ENCODE measurements around the gene ANKLE1.
A peak's percentile ranks its signal among the peaks of the same experiment; 100 is the strongest.

ANKLE1 gene, protein sequence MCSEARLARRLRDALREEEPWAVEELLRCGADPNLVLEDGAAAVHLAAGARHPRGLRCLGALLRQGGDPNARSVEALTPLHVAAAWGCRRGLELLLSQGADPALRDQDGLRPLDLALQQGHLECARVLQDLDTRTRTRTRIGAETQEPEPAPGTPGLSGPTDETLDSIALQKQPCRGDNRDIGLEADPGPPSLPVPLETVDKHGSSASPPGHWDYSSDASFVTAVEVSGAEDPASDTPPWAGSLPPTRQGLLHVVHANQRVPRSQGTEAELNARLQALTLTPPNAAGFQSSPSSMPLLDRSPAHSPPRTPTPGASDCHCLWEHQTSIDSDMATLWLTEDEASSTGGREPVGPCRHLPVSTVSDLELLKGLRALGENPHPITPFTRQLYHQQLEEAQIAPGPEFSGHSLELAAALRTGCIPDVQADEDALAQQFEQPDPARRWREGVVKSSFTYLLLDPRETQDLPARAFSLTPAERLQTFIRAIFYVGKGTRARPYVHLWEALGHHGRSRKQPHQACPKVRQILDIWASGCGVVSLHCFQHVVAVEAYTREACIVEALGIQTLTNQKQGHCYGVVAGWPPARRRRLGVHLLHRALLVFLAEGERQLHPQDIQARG
- total RNA-seq = 2.9 to 36.7 (median 8.7) reads per million in 3 experiments

DNA sequence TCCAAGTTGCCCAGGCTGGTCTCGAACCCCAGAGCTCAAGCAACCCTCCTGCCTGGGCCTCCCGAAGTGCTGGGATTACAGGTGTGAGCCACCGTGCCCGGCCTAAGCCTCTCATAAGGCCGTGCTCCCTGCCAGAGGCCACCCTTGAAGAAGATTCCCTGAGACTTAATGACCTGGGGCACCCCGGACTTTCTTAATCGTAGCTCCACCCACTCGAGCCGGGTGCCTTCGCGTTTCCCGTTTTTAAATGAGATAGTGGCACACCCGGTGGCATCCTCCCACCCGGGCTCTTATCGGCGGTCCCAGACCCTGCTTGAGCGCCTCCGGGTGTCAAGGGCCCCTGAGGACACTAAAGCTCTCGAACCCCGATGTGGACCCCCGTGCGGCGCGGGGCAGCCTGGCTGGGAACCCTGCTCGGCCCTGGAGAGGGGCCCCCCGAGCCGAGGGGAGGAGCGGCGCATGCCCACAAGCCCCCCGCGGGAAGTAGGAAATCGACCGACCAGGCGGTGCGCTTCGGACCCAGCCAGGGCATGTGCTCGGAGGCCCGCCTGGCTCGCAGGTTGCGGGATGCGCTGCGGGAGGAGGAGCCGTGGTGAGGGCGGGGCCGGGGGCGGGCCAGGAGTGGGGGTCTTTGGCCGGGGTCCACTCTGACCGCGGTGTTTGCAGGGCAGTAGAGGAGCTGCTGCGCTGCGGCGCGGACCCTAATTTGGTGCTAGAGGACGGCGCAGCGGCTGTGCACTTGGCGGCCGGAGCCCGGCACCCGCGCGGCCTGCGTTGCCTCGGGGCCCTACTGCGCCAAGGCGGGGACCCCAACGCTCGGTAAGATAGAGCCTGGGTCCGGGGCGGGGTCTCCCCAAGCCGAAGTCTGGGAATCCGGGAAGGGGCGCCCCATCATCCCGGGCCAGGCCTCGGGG, at the start of gene ANKLE1:
Gene ANKLE1 (plus strand): TSS at position 511 of the 914 bp plus-strand sequence. CDS start 20 bp downstream, at position 531.
- no peak for DNase-seq

DNA sequence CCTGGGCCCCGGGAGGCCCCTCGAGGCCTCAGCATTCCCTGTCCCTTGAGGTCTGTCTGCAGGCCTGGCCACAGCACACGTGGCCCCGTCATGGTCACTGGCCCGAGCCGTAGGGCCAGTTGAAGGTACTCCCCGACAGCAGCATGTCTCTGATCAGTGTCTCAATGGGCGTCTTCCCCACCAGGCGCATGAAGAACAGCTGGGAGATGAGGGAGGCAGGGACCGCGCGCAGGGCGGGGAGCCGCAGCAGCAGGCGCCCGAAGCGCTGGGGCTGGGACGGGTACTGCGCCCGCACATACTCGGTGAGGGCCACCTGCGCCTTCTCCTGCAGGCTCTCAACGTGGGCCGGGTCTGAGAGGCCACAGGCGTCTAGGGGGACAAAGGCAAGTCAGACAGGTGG, 49.4 kb upstream of the ANKLE1 start:
- no peak for DNase-seq

DNA sequence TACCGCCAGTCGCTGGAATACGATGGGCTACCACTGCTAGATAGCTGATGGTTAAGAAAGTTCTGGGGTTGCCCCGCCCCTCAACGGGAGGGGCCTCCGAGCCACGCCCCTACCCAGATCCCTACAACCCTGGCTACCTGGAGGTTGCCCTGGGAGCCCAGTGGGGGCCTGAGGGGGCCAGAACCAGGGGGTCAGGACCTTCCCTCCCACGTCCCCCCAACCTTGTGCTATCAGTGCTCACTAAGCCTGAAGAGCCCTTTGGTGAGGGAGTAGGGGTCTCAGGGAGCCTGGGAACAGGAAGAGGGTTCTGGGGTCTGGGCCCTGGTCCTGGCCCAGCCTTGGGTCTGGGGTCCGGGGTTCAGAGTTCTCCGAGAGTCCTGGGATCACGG, 46.8 kb upstream of the ANKLE1 start:
- DNase-seq = peak; percentile 34

DNA sequence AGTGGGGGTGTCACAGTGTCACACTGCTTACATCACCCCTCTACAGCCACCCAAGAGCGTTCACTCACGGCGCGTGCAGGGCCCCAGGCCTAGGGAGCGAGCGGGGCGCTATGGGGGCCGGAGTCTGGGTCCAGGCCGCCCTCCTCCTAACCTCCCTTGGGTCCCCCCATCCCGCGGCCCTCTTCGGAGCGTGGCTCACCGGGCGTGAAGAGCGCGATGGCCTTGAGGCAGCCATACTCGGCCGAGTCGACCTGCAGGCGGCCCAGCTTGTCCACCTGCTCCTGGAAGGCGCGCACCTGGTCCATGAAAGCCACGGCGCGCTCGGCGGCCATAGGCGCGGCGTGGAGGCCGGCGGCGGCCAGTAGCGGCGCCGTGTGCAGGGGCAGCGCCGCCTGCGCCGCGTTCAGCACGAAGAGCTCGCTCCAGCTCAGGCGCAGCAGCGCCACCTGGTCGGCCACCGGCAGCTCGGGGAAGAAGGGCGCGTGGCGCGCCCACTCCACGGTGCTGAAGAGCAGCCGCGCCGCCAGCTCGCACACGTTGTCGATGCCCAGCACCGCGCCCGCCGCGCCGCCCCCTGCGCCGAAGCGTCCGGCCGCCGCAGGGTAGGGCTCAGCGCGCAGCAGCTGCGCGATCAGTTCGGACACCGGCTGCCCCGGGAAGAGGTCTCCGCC, 46.3 kb upstream of the ANKLE1 start:
- DNase-seq = peak; percentile 70

DNA sequence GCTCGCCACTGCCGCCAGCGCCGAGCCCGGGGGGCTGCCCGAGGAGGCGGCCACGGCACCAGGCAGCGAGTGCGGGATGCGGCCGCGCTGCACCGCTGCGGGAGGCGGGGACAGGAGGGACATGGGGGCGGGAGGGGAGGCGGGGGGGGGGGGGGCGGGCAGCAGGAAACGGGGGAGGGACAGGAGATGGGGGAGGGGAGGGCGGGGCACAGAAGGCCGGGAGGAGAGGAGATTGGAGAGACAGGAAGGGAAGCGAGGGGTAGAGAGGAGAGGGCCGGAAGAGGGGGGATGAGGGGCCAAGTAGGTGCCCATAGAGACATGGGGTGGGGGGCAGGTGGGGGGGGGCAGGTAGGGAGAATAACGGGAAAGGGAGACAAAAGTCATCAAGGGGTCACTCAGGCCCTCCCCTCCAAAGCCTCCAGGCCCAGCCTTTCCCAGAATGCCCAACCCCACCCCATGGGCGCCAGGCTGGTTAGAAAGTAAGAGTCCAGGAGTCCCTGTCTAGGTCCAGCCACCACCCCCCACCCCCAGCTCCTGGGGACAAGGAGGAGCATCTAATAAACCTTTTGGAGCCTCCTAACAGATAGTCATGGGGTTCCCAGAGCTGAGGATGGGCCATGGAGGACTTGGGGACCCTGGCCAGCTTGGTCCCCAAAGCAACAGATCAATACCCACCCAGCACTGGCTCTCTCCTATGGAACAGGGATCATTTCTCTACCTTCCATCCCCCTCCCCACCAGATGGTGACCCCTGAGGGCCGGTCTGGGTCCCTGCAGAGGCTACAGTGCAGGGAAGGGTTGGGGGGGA, 45.5 kb upstream of the ANKLE1 start:
- no peak for DNase-seq

DNA sequence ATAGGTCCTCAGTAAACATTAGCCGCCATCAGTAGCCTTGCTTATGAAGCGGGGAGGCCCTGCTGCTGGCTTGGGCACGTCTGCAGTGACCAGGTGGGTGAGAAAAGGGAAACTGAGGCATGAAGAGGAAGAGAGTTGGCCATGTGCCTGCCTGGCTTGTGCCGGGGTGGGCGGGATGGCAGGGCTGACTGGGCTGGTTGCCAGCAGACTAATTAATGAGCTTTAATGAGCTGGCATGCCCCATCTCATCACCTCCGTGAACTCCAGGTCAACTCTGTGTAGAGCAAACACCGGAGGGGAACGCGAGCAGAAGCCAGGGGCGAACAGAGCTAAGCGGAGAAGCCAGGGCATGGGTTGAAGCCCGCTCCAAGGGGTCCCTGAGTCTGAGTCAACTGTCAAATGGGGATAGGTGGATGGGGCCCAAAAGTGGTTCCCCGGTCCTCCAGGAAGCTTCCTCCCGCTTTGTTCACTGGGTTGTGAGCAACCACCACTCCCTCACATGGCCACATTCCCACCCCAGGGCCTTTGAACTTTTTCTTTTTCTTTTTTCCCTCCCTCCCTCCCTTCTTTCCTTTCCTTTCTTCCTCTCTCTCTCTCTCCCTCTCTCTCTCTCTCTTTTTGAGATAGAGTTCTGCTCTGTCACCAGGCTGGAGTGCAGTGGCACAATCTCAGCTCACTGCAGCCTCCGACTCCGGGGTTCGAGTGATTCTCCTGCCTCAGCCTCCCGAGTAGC, 44.7 kb upstream of the ANKLE1 start:
- no peak for DNase-seq

DNA sequence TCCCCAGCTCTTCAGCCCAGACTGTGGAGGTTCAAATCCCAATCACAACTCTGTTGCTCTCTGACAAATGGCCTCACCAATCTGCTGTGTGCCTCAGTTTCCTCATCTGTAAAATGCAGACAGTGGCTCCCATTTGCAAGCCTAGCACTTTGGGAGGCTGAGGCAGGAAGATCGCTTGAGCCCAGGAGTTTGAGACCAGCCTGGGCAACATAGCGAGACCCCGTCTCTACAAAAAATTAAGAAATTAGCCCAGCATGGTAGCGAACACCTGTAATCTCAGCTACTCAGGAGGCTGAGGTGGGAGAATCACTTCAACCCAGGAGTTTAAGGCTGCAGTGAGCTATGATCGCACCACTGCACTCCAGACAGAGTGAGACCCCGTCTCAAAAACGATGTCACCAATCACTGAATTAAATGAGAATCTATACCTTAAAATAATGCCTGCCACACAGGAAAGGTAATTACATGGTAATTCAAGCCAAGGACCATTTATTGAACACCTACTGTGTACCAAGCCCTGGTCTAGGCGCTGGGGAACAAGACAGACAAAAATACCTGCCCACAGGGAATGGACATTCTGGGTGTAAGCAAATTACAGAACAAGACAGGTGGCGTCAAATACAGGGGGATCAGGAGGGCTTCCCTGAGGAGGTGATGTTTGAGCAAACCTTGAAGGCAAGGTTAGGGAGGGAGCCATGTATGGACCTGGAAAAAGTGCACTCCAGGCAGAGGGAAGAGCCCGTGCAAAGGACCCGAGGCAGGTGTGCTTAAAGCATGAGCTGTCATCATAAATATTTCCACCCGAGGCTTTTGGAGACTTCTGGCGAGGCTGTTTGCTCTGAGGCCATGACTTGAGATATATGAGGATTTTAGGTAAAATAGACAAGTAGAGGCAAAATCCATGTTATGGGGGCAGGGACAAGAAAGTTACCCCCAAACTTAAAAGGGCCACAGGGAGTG, 43.7 kb upstream of the ANKLE1 start:
- no peak for DNase-seq

DNA sequence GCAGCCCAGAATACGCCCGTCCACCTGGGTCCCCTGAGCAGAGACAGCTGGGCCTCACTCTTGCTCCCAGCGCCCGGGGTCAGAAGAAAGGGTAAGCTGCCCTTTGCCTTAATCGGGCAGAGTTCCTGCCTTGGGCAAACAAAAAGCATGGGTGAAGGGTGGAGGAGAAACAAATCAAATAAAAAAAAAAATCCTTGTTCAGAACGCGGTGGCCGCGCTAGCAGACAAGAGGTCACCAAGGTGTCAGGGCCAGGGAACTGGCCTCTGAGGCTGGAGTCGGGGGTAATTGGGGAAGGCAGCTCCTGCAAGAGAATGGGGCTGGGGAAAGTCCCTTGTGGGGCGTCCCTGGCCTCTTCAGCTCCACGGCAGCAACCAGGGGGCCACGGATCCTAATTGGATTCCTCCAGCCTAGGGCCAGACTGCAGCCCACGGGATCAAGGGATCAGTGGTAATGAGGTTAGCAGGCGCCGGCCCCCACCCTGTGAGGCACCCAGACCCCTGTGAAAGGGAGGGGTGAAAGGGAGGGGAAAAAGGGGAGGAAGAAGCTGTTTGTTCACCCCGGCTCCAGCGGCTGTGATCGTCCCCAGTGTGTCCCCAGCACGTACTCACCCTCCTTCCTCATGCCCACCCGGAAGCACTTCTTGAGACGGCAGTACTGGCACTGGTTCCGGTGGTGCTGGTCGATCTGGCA, 41.5 kb upstream of the ANKLE1 start:
- no peak for DNase-seq

DNA sequence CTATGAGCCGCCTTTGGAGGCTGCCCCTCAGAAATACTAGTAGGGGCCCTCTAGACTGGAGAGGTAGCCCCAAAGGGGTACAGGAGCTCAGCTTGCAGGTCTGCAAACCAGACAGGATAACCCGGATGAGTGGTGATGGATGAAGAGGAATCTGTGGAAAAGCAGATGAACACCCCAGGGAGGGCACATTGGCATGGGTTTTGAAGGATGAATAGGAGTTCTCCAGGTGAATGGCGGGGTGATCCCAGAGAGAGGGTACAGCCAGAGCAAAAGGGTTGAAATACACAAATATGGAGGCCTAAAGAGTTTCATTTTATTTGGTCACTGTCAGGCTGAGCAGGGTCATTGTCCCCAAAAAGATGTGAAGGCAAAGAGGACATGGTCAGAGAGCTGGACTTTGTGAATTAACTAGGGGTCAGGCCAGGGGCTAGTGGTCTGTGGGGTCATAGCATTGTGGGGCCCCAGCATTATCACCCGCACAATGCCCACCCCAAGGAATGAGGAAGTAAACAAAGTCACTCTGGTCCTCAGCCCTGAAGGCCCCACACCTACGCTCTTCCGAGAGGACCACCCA, 40.8 kb upstream of the ANKLE1 start:
- DNase-seq = no peak

DNA sequence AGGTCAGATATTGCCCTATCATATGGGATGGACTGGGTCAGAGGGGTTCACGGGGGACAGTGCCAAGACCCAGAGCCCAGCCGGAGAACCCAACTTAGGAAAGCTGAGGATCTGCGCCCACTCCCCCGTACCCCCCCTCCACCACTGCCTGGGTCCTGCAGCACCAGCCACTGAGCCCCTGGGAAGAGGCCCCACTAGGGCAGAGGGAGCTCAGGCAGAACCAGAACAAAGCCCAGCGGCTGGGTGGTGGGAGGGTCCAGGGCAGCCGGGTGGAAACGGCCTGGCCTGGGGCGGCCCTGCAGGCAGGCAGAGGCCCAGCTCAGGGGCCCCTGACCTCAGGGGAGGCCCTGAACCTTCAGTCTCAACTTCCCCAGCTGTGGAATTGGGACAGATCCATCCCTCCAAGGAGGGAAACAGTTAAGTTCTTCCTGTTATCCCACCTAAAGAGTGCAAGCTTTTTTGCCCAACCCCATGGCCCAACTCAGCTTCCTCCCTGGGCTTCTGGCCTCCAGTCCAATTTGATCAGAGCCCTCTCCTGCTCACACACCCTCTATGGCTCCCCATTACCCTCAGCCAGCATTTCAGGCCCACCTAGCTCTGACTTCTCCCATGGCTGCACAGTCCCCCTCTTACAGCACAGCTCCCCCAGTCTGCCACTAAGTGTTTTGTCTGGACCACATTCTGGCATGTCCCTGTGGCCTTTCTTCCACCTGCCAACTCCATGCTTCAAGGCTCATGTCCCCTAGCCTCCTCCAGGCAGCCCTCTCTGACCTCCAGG, 39.1 kb upstream of the ANKLE1 start:
- DNase-seq = no peak

DNA sequence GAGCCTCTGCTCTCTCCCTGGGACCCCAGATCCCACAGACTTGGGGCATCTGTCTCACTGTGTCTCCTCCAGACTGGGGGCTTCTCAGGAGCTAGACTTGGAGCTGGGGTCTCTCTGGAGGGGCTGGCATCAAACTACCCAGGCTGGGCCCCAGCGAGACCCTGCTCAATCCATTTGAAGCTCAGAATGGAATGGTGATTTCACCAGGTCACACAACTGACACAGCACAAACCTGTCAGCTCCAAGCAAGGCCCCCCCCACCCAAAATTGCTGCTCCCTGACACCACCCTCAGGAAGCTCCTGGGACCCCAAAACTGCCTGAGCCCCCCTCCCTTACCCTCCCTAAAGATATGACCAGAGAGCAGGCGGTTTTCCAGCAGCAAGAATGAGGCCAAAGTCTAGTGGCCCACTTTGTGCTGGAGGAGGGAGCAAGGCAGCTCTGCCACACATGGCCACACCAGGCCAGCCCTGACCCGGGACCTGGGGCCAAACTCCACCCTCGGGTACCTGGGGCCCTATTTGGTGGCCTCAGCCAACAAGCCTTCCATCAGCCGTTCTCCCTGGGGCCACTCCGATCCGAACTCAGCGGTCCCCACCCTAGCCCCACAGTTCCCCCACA, 38.4 kb upstream of the ANKLE1 start:
- DNase-seq = no peak

DNA sequence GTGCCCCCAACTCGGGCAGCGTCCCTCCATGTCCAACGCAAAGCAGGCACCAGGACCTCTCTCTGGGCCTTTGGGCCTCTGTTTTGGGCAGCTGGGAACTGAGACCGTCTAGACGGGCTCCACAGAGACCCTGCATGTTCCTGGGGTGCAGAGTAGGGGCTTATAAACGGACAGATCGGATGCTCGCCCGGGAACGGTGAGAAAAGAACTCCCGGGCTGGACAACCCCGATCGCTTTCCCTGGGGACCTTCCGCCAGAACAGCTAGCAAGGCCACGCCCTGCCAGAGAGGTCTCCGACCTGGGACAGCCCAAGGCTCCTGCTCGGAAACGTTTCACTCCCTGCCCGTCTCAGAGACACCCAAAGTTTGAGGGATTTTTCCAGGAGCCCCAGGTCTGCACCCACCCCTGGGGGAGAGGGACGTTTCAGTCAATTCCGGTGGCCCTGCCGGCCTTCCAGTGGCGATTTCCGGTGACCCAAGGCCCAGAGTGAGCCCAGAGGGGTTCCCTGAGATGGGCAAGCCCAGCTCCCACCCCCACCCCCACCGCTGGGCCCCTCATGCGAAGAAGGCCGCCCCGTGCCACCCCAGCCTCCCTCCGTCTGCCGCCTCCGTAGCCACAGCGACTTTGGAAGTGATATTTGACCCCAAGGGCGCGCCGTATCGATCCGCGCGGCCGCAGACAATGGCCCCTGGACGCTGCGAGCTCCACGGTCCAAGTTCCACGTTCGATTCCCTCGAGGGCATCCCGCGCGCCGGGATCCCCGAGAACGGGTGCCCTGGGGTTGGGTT, 37.7 kb upstream of the ANKLE1 start:
- no peak for DNase-seq

DNA sequence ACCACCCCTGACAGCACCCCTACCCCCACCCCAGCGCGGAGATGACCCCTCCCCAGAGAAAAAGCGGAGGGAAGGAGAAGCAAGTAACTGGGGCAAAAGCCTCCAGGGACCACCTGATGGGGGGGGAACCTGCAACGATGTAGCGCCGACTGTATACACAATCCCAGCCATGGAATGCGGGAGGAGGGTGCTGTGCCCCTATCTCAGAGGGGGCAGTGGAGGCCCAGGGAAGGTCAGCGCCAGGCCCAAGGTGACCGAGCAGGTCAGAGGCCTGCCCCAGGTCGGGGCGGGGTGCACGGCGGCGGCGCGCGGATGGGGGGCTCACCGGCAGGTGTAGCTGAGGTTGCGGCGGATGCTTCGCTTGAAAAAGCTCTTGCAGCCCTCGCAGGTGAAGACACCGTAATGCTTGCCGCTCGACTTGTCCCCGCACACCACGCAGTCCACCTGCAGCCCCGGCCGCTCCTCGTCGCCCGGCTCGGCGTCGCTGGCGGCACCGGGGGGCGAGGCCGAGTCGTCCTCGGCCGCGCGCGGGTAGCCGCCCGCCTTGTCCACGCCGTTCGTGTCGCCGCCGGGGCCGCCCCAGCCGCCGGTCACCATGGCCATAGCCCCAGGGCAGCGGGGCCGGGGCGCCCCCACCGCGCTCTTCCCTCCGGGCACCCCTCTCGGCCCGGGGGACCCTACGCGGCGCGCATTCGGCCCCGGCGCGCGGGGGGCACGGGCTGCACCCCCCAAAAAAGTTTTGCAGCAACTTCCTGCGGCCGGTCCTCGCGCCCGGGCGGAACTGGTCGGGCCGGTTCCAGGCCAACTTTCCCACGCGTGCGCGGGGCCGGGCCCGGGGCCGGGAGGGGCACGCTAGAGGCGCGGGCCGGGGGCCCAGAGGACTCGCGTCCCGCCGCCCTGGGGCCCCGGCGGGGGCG, 36.8 kb upstream of the ANKLE1 start:
- no peak for DNase-seq

DNA sequence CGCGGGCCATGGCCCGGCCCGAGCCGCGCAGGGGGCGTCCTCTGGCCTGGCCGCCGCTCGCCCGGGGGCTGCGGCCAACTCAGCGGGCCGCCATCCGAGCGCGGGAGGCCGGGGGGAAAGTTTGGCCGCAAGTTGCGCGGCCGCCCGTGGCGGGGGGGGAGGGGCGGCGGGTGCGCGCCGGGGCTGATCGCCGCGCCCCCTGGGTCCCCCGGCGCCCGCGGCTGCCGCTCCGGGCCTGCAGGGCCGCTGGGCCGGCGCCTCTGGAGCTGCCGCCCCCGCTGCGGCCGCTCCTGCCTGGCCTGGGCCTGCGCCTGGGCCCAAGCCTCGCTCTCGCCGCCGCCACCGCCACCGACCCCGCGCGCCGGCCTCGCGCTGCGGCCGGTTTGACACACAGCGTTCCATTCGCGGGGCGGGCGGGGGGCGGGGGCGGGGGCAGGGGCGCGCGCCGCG, 36.1 kb upstream of the ANKLE1 start, which contains the start of gene NR2F6:
Gene NR2F6 (minus strand): TSS at position 385 of the 450 bp plus-strand sequence. CDS start 699 bp downstream, outside the sequence.
- DNase-seq = no peak

DNA sequence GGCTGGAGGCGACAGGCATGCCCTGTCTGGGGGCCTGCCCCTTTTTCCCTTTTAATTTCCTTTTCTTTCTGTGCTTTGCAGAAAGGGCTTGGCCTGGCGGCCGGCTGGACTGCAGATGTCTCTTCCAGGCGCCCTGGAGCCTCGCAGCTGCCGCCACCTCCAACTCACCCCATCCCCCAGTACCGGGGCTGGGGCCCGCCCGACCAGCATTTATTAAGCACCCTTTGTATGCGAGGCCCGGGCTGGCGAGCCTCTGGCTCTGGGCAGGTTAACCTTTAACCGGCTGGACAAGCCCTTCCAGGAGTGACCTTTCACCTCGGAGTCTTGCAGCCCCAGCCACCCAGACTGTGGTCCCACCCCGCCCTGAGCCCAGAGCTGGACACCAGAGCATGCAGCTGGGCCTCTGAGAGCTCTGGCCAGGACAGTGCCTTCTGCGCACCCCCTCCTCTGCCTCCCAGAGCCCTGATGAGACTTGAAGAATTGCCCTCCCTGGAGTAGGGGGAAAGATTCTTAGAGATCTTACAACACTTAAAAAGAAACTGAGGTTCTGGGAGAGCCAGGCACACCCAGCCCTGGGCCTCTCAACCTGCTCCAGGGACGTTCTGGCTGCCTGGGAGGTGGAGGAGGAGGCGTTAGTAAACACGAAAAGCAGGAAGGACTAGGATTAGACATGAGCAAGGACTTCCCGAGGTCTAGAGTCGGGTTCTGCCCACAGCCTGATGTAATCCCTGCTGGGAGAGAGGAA, 34.8 kb upstream of the ANKLE1 start:
- no peak for DNase-seq
